Progenitor cell of endocrine pancreas (in vitro differentiated cells): ENCODE data around the gene CCDC192. TPM values are rescaled to one million over a fixed set of nuclear protein-coding genes. Genes with fewer than 3 reads are reported as not detected.

Experiments used
- DNase-seq: peaks from one replicate; pipeline ENCODE4 v3.0.0; 2021; ENCODE audit warnings: low spot score; ENCODE audit not compliant: unreplicated experiment
- H3K27ac Mint-ChIP-seq: 2 replicates; pipeline ENCODE4 v1.8.0; 2021; ENCODE audit warnings: mild to moderate bottlenecking, moderate library complexity, mixed read lengths
- H3K27me3 Mint-ChIP-seq: 2 replicates; pipeline ENCODE4 v1.8.0; 2021; ENCODE audit warnings: mixed read lengths
- H3K36me3 Mint-ChIP-seq: 2 replicates; pipeline ENCODE4 v1.8.0; 2022; ENCODE audit warnings: mixed read lengths; ENCODE audit not compliant: insufficient read depth
- H3K4me1 Mint-ChIP-seq: 2 replicates; pipeline ENCODE4 v1.8.0; 2021; ENCODE audit warnings: low read depth, mixed read lengths
- H3K4me3 Mint-ChIP-seq: 2 replicates; pipeline ENCODE4 v1.8.0; 2021; ENCODE audit warnings: low read depth, mild to moderate bottlenecking, moderate library complexity, mixed read lengths
- H3K9me3 Mint-ChIP-seq: 2 replicates; pipeline ENCODE4 v1.8.0; 2021; ENCODE audit warnings: low read depth, mixed read lengths
- total RNA-seq: library from RNA; stranded (reverse); gene quantifications from 2 replicates; pipeline ENCODE4 v1.2.1, GENCODE V29; 2021
- TF ChIP-seq, protein P1 (sequence below): fragments of 200-600 bp; sonication (generic); IDR thresholded peaks from one replicate; pipeline ENCODE4 v1.5.0; 2021; ENCODE audit warnings: antibody characterized with exemption, mild to moderate bottlenecking; ENCODE audit not compliant: unreplicated experiment

Gene CCDC192
- total RNA-seq, 1 donor from 2014 or later = not detected

DNA sequence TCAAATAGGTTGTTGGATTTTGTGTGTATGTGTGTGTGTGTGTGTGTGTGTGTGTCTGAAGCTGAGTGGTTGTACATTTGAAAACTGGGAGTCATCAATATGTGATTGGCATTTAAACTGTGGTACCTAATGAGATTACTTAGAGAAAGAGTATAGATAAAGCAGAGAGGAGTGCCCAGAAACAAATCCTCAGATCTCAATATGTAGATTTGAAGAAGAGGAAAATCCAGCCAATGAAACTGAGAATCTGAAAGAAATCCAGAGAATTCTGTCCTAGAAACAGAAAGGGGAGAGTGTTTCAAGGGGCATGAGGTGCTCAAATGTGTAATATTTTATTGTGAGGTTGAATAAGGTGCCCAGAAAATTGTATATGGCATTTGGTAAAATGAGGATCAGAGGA lies 66.2 kb downstream of the CCDC192 start:
- Mint-ChIP-seq H3K36me3 (no peaks in the 10 kb centered on the region), H3K9me3 (no peaks in the 10 kb centered on the region)
- no peak for DNase-seq

DNA sequence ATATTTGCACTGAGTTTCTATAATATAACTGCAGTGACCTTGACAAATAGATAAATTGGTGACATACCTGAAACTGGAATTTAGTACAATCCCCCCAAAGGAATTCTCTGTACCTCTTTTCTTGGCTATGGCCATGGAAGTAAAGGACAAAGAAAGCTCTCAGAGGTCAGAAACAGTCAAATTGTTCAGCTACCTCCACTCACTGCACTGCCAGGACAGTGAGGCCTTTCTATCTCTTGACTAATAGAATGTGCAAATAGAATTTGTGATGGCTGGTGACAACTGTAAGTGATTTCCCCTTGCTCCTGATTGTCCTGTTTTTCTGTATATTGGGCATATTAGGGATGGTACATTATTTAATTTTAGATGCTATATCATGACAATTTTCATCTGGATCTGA lies 67.1 kb downstream of the CCDC192 start:
- Mint-ChIP-seq H3K9me3 (peaks cover 4% of the 10 kb centered on the region), H3K4me1 (peaks cover 12% of the 10 kb centered on the region), H3K27me3 (no peaks in the 10 kb centered on the region), H3K4me3 (no peak overlapping the region), H3K36me3 (no peaks in the 10 kb centered on the region), H3K27ac (no peak overlapping the region)
- TF ChIP-seq, protein P1, sequence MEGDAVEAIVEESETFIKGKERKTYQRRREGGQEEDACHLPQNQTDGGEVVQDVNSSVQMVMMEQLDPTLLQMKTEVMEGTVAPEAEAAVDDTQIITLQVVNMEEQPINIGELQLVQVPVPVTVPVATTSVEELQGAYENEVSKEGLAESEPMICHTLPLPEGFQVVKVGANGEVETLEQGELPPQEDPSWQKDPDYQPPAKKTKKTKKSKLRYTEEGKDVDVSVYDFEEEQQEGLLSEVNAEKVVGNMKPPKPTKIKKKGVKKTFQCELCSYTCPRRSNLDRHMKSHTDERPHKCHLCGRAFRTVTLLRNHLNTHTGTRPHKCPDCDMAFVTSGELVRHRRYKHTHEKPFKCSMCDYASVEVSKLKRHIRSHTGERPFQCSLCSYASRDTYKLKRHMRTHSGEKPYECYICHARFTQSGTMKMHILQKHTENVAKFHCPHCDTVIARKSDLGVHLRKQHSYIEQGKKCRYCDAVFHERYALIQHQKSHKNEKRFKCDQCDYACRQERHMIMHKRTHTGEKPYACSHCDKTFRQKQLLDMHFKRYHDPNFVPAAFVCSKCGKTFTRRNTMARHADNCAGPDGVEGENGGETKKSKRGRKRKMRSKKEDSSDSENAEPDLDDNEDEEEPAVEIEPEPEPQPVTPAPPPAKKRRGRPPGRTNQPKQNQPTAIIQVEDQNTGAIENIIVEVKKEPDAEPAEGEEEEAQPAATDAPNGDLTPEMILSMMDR = no peak
- DNase-seq = no peak

More for the DNA sequence above, 66.2 kb downstream of the CCDC192 start:
- H3K4me3 Mint-ChIP-seq = no peak overlapping the region
- no peak overlapping the region for H3K27ac Mint-ChIP-seq
- H3K27me3 Mint-ChIP-seq = no peaks in the 10 kb centered on the region
- H3K4me1 Mint-ChIP-seq = peaks cover 9% of the 10 kb centered on the region
- TF ChIP-seq, protein P1 = no peak

DNA sequence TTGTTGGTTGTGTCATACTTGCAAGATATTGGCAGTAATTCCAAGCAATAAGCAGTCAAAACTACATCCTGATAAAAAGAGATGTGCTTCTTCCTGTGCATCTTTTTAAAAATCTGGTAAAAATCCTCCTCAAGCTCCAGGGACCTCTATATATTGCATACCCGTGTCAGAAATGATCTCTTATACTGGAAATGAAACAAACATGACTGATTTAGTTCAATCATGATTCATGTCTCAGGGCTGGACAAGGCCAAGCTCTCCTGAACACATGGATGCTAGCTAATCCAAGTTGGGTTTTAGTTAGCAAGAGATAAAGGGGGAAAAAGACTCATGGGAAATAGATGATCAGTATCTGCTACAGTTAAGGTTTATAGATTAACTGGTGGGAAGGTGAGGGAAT lies 69.3 kb downstream of the CCDC192 start:
- Mint-ChIP-seq H3K4me1 (peaks cover 10% of the 10 kb centered on the region), H3K36me3 (no peaks in the 10 kb centered on the region), H3K9me3 (peaks cover 16% of the 10 kb centered on the region), H3K27me3 (no peaks in the 10 kb centered on the region), H3K4me3 (no peak overlapping the region), H3K27ac (no peak overlapping the region)
- no peak for DNase-seq
- TF ChIP-seq, protein P1 = no peak

DNA sequence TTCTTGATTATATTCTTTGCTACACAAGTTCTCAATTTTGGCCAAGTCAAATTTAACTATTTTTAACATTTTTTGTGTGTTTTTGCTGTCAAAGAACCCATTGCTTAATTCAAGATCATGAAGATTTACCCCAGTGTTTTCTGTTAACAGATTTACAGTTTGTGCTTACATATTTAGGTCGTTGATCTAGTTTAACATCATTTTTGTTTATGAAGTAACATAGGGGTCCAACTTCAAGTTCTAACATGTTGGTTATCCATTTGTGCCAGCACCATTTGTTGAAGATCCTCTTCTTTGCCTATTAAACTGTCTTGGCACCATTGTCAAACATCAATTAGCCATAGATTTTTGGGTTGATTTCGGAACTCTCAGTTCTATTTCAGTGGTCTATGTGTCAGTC lies 71.0 kb downstream of the CCDC192 start:
- Mint-ChIP-seq H3K4me3 (no peak overlapping the region), H3K36me3 (peaks cover 1% of the 10 kb centered on the region), H3K9me3 (peaks cover 30% of the 10 kb centered on the region), H3K4me1 (peaks cover 10% of the 10 kb centered on the region), H3K27ac (no peak overlapping the region), H3K27me3 (no peaks in the 10 kb centered on the region)
- TF ChIP-seq, protein P1 = no peak
- no peak for DNase-seq

DNA sequence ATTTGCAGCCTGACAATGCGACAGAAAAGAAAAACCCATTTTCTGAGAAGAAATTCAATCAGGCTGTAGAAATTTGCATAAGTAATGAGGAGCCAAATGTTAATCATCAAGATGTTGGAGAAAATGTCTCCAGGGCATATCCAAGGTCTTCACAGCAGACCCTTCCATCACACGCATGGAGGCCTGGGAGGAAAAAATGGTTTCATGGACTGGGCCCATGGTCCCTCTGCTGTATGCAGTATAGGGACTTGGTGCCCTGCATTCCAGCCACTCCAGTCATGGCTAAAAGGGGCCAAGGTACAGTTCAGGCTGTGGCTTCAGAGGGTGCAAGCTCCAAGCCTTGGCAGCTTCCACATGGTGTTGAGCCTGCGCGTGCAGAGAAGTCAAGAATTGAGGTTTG lies 73.3 kb downstream of the CCDC192 start:
- no peak for DNase-seq
- H3K4me3 Mint-ChIP-seq = no peak overlapping the region
- peaks cover 5% of the 10 kb centered on the region for H3K4me1 Mint-ChIP-seq

More for the DNA sequence above, 73.3 kb downstream of the CCDC192 start:
- Mint-ChIP-seq H3K27ac (no peak overlapping the region), H3K9me3 (peaks cover 40% of the 10 kb centered on the region), H3K27me3 (no peaks in the 10 kb centered on the region), H3K36me3 (peaks cover 3% of the 10 kb centered on the region)
- TF ChIP-seq, protein P1 = no peak
